GM12801 (cell line): ENCODE measurements around the gene ADAMTS2.

Experiments used
- CTCF ChIP-seq: IDR thresholded peaks from one replicate; pipeline ENCODE4 v1.5.1; 2011; ENCODE audit warnings: control low read depth; ENCODE audit not compliant: insufficient read length; ENCODE audit errors: extremely low read depth

The ADAMTS2 gene

GRCh38 chr5:179204572-179204971 is 140.7 kb downstream of the ADAMTS2 start:
- no peak for TF ChIP-seq CTCF

GRCh38 chr5:179203248-179203647 is 142.0 kb downstream of the ADAMTS2 start:
- TF ChIP-seq CTCF: no peak

GRCh38 chr5:179201986-179202385 is 143.3 kb downstream of the ADAMTS2 start:
- no peak for TF ChIP-seq CTCF

- no peak for TF ChIP-seq CTCF
Observed at GRCh38 chr5:179199246-179199645, 146.0 kb downstream of the ADAMTS2 start.

- no peak for TF ChIP-seq CTCF
Observed at GRCh38 chr5:179198825-179199224, 146.4 kb downstream of the ADAMTS2 start.

- TF ChIP-seq CTCF: no peak
Observed at GRCh38 chr5:179196405-179197079, 148.7 kb downstream of the ADAMTS2 start.

GRCh38 chr5:179195561-179196404 is 149.5 kb downstream of the ADAMTS2 start:
- no peak for TF ChIP-seq CTCF
